ENCODE measurements around the gene TGFBR1. TPM values are rescaled to one million over a fixed set of nuclear protein-coding genes. Genes with fewer than 3 reads are reported as not detected.

Gene TGFBR1
- total and polyA plus RNA-seq, 7 donors: 5.3 to 25.7 (median 18.3) TPM

DNA sequence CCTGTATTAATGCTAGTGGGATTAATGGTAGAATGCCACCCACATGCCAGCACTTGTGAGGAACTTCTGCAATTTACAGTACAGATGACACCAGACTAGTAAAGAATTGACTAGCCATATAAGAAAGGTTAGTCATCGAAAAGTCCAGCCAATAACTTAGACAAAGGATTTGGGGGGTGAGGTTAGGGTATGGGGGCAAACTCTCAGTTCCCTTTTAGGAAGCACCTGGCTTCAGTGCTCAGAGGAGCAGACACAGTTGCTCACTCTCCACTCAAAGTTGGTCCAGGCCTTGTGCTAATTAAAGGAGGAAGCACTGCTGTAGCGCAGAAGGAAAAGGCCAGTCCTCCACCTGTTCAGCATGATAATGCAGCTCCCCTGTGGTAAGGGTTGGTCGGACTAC is 25.2 kb downstream of the TGFBR1 start:
- Histone ChIP-seq H3K36me3 (ENCODE audit: insufficient read depth in 1 of 2, low read depth in 1 of 2) (peaks cover 0 to 9% of the 10 kb centered on the region in 2 donors), H3K4me3 (no peak overlapping the region), H3K4me1 (peaks cover 46% of the 10 kb centered on the region), H3K27ac (no peak overlapping the region), H3K9me3 (no peaks in the 10 kb centered on the region), H3K27me3 (ENCODE audit: insufficient read depth in 3 of 3, low read length in 2 of 3) (no peaks in the 10 kb centered on the region)
- no peak for ATAC-seq
- no peak for DNase-seq
- WGBS, 3 donors: 63 to 70% (median 69%) methylated on average over 3 of the region's 3 CpGs
- TF ChIP-seq, protein P1, sequence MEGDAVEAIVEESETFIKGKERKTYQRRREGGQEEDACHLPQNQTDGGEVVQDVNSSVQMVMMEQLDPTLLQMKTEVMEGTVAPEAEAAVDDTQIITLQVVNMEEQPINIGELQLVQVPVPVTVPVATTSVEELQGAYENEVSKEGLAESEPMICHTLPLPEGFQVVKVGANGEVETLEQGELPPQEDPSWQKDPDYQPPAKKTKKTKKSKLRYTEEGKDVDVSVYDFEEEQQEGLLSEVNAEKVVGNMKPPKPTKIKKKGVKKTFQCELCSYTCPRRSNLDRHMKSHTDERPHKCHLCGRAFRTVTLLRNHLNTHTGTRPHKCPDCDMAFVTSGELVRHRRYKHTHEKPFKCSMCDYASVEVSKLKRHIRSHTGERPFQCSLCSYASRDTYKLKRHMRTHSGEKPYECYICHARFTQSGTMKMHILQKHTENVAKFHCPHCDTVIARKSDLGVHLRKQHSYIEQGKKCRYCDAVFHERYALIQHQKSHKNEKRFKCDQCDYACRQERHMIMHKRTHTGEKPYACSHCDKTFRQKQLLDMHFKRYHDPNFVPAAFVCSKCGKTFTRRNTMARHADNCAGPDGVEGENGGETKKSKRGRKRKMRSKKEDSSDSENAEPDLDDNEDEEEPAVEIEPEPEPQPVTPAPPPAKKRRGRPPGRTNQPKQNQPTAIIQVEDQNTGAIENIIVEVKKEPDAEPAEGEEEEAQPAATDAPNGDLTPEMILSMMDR (IDR thresholded peaks at IDR 0.05): no peak
- intact Hi-C loops (cut with DNase I): no loop called here

DNA sequence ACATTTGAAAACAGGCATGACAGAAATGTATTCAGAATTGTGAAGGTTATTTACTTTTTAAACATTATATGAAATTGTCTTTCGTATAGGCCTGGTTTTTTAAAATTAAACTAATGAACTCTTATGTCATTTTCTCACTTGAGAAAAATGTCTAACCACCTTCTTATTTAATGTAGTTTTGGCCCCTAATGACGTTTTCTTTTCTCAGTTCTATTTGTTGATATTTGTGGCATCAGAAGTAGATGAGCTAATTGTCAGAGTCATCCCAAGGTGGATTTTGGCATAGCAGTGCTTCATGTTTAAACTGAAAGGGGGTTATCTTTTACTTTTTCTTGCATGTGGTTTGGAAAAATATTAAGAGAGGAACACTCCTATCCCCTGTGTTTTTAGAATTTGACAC is 28.2 kb downstream of the TGFBR1 start:
- no peak for DNase-seq
- H3K4me1 ChIP-seq: peaks cover 35% of the 10 kb centered on the region
- TF ChIP-seq, protein P1 (IDR thresholded peaks at IDR 0.05): no peak
- H3K27ac ChIP-seq: no peak overlapping the region
- no peak for ATAC-seq
- intact Hi-C loops (cut with DNase I): no loop called here
- WGBS, 3 donors: 72 to 86% (median 79%) methylated on average over 2 of the region's 2 CpGs
- H3K4me3 ChIP-seq: no peak overlapping the region
- peaks cover 0 to 20% of the 10 kb centered on the region in 2 donors for H3K36me3 ChIP-seq (ENCODE audit: insufficient read depth in 1 of 2, low read depth in 1 of 2)
- no peaks in the 10 kb centered on the region for H3K9me3 ChIP-seq
- no peaks in the 10 kb centered on the region for H3K27me3 ChIP-seq (ENCODE audit: insufficient read depth in 3 of 3, low read length in 2 of 3)

DNA sequence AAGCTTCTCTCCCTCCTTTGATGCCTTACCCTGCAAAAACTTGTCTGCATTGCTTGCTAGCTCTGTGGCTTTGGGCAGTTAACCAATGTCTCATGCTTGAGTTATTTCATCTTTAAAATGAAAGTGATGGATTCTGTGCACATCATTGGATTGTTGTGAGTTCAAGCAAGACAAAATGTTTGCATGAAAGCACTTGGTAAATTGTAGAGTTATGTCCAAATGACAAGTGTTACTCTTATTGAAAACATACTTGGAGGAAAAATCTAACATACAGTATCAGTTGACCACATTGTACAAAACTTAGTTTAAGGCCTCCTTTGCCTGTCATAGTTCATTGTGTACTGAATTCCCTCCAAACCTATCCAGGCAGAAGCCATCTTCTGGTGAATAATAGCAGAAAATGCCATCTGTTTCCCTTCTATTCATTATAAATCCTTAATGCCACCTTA is 30.0 kb downstream of the TGFBR1 start:
- TF ChIP-seq, protein P1 (IDR thresholded peaks at IDR 0.05): no peak
- H3K4me3 ChIP-seq: no peak overlapping the region
- H3K27ac ChIP-seq: no peak overlapping the region
- H3K27me3 ChIP-seq (ENCODE audit: insufficient read depth in 3 of 3, low read length in 2 of 3): no peaks in the 10 kb centered on the region
- intact Hi-C loops (cut with DNase I): loop anchor here in 1 of 2 donors (5.0 kb wide), 1 partner anchor 133 kb away; no protein-coding TSS in a partner anchor
- DNase-seq: no peak
- H3K9me3 ChIP-seq: no peaks in the 10 kb centered on the region
- H3K4me1 ChIP-seq: peaks cover 34% of the 10 kb centered on the region
- ATAC-seq: no peak
- H3K36me3 ChIP-seq (ENCODE audit: insufficient read depth in 1 of 2, low read depth in 1 of 2): peaks cover 0 to 31% of the 10 kb centered on the region in 2 donors

- Histone ChIP-seq H3K4me1 (peaks cover 34% of the 10 kb centered on the region), H3K9me3 (no peaks in the 10 kb centered on the region), H3K27ac (peak overlapping the region; percentile 20), H3K27me3 (ENCODE audit: insufficient read depth in 3 of 3, low read length in 2 of 3) (no peaks in the 10 kb centered on the region), H3K36me3 (ENCODE audit: insufficient read depth in 1 of 2, low read depth in 1 of 2) (peaks cover 0 to 31% of the 10 kb centered on the region in 2 donors), H3K4me3 (no peak overlapping the region)
- WGBS, 3 donors: 67 to 85% (median 74%) methylated on average over 4 of the region's 4 CpGs
- no peak for DNase-seq
- intact Hi-C loops (cut with DNase I): loop anchor here in 1 of 2 donors (5.0 kb wide), 1 partner anchor 133 kb away; no protein-coding TSS in a partner anchor
- no peak for ATAC-seq
- TF ChIP-seq, protein P1 (IDR thresholded peaks at IDR 0.05): no peak
These were observed 30.5 kb downstream of the TGFBR1 start for GRCh38 chr9:99135456-99135855.

DNA sequence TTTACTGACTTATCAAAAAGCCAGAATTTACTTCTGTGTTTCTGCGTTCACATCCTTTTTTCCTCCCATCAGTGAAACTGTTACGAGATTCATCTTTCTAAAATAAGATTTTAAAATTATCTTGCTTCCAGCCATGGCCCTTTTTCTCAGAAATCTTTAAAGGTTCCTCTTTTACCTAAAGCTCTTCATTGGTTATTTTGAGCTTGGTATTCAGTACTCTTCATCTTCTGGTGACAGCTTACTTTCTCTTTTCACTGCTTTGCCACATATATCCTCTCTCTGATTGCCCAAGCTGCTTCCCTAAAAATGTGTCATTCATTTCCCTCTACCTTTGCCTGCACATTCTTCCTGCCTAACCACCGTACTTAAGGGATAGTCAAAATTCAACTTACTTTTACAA is 32.3 kb downstream of the TGFBR1 start:
- DNase-seq (no peak), ATAC-seq (no peak)
- 74 to 89% (median 77%) methylated on average over 3 of the region's 3 CpGs for WGBS, 3 donors
- intact Hi-C loops (cut with DNase I): loop anchor here in 1 of 2 donors (5.0 kb wide), 1 partner anchor 135 kb away; no protein-coding TSS in a partner anchor
- Histone ChIP-seq H3K4me1 (peaks cover 34% of the 10 kb centered on the region), H3K9me3 (no peaks in the 10 kb centered on the region), H3K27ac (peak overlapping the region; percentile 30), H3K27me3 (ENCODE audit: insufficient read depth in 3 of 3, low read length in 2 of 3) (no peaks in the 10 kb centered on the region), H3K36me3 (ENCODE audit: insufficient read depth in 1 of 2, low read depth in 1 of 2) (peaks cover 0 to 40% of the 10 kb centered on the region in 2 donors), H3K4me3 (no peak overlapping the region)
- TF ChIP-seq, protein P1 (IDR thresholded peaks at IDR 0.05): no peak
